Stimulated activated CD4-positive, alpha-beta T cell treated with anti-CD3 and anti-CD28 coated beads, Interleukin-15, amount 100 ng/mL, for 1 hour (primary cell): ENCODE measurements around the gene TRIM43.
"Not testable (repeated sequence)": the region's sequence is repeated elsewhere in the genome, so short reads cannot be mapped to it uniquely, and the experiment has no call there.

ENCODE experiments used
- DNase-seq, 2 donors: peaks; one replicate each; pipeline ENCODE4 v3.0.0-alpha.2; 2020; ENCODE audit warnings: low read depth in 1 of 2, low spot score in 1 of 2

The TRIM43 gene

DNA sequence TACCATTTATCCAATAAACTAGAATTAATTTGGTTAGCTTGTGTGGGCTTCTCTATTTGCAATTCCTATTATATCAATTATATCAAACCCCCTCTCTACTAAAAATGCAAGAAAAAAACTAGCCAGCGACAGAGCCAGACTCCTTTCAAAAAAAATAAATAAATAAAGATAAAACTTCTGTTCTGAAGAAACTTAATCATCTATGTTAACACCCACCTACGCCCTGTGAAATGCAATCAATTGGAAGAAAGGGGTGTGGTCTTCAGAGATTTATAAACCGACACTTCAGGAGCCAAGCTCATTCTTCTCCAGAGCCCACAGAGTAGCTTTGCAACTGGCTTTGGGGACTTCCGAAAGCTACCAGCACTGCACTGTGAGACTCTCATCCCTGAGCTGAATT is at the start of gene TRIM43:
TRIM43 (plus strand) TSS at position 301 of the 400 bp plus-strand sequence. CDS start 2,023 bp downstream, outside the sequence.
- DNase-seq: not testable (repeated sequence)

DNA sequence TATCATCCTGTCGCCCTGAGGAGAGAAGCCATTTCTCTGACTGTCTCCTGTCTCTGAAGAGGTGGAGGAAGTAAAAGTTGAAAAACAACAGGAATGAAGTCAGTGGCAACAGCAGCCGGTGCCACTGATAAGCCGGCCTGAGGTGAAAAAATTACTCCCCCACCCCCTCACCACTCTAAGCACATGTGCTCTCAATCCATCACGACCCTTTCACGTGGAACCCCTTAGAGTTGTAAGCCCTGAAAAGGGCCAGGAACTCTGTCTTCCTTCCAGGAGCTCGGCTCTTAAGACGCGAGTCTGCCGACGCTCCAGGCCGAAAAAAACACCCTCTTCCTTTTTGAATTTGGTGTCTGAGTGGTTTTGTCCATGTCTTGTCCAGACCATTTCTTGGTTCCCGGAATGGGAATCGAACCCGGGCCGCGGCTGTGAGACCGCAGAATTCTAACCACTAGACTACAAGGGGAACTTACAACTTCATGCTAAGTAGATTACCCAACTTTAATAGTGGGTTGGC is 40.7 kb upstream of the TRIM43 start:
- no peak for DNase-seq

DNA sequence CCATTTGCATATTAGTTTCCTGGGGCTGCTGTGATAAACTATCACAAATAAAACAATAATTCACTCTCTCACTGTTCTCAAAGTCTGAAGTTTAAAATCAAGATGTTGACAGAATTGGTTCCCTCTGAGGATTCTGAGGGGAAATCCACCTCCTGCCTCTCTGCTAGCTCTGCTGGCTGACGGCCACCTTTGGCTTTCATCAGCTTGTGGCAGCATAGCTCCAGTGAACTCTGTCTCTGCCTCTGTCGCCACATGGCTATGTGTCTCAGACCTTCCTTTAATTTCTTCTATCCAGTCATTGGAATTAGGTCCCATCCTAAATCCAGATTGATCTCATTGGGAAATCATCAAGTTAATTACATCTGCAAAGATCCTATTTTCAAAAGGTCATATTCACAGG is 38.9 kb upstream of the TRIM43 start:
- no peak for DNase-seq

DNA sequence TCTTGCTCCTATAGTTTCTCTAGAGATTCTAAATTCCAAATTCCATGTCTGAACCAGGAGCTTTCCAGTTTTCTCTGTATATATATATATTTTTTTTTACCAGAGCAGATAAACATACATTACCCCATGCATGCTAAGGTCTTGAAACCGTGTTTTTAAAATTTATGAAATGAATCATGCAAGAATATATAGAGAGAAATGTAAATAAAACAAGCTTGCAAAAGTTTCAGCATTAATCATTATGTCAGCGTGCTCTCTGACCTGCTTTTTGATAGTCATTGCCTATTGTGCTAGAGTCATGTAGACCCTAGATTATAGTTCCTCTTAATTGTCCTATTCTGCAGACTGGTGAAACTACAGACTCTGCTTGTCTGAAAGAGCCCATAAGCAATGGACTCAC is 22.6 kb upstream of the TRIM43 start:
- no peak for DNase-seq

DNA sequence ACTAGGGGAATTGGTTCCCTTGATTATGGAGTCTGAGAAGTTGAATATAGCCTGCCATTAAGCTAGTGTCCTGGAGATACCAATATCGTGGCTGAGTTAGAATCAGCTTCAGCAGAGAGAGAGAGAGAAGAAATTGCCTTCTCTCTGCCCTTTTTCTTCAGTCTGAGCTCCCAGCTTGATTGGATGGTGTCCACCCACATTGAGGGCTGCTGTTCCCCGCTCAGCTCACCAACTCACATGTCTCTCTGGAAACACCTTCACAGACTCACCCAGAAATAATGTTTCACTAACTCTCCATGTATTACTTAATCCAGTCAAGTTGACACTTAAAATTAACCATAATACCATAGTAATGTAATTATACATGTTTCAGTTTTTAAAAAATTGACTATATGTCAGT is 17.9 kb upstream of the TRIM43 start:
- no peak for DNase-seq

DNA sequence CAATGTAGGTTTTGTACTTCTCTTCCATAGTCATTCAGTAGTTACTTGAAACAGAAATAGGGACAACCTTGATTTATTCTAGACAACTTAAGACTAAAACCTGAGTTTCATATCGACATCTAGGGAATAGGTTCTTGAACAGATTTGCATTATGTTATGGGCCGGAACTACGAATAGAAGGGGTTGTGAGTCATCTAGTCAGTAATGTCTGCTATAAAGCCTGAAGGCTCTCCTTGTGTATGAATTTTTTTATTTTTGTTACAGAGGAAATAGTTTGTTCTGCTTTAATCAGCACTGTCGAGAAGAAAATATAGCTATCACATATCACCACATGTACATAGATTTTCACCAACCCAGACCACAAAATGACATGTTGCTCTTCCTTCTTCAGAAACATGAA is 17.3 kb upstream of the TRIM43 start:
- DNase-seq: no peak

DNA sequence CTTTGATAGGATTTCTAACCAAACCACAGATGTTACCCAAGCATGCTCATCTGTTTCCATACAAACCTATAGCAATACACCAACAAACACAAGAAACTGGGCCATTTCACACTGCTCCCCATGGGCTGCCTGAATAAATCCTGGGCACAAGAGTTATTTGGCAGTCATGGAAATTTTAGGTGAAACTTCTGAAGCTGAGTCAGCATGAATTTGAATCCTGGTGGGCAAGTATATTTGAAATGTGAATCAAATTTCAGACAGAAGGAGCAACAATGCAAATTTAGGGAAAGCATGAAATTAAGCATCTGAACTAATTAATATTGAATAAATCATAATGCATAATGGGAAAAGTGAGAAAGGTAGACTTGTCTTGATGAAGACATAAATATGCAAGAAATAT is 15.9 kb upstream of the TRIM43 start:
- no peak for DNase-seq

DNA sequence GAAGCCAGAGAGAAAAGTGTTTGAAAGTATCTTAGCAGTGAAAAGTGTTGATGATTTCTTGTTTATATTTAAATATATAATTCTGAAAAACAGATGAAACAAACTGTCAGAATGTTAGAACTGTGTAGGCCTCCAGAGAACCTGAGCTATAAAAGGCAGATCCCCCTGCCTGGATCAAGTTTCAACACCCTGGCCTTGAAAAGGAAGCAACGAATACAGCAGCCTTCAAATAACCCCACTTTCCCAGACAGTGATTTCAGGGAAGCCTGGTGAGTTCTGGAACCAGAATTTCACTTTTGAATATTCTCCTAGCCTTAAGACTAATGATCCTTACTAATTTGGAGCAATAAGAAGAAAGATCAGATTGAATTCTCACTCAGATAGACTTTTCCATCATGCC is 13.3 kb upstream of the TRIM43 start:
- DNase-seq: no peak

DNA sequence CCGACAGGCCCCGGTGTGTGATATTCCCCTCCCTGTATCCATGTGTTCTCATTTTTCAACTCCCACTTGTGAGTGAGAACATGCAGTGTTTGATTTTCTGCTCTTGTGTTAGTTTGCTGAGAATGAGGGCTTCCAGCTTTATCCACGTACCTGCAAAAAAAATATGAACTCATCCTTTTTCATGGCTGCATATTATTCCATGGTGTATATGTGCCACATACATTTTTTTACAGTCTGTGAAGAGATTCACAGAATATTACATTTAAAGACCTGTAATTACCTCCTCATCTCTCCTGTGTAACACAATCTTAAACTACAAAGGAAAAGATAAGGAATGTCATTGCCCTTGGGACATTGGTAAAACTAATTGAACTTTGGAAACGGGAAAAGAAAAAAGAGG is 8.3 kb upstream of the TRIM43 start:
- not testable (repeated sequence) for DNase-seq

DNA sequence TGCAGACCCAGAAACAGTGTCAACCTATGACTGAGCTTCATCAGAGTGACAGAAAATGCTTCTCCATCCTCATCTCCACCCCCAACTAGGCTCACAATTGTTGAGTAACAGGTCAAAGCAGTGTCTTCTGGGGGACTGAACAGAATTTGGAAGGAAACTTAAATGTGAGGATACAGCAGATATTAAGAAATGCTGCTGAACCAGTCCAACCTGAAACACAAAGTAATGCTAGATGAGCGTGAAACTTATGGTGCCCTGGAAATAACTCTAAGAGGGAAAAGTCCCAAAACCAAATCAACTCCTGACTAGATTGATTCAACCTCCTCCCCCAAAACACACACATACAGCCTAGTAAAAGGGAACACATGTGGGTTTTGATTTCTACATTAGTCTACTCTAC is 7.5 kb upstream of the TRIM43 start:
- DNase-seq: not testable (repeated sequence)

DNA sequence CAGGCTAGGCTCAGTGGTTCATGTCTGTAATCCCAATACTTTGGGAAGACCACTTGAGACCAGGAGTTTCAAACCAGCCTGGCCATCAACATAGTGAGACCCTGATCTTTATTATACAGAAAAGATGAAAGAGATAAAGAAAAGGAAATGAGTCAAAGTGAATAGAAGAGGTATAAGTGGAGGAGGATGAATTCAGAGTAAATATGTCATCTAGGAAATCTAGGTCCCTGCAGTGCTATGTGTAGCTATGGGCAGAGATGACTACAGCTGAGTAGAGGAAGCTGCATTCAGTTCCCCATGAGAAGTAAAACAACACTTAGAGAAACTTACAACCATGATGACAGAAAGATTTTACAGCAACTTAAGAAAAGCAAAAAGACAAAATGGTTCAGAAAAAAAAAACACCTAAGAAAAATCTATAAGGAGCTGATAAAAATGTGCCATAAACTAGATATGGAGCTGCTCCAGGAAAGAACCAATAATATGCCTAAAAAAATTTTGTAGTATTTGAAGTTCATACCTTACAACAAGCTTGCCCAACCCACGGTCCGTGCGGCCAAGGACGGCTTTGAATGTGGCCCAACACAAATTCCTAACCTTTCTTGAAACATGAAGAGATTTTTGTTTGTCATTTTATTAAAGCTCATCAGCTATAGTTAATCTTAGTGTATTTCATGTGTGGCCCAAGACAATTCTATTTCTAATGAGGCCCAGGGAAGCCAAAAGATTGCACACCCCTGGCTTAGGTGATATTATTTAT is 1.8 kb upstream of the TRIM43 start:
- DNase-seq: not testable (repeated sequence)

DNA sequence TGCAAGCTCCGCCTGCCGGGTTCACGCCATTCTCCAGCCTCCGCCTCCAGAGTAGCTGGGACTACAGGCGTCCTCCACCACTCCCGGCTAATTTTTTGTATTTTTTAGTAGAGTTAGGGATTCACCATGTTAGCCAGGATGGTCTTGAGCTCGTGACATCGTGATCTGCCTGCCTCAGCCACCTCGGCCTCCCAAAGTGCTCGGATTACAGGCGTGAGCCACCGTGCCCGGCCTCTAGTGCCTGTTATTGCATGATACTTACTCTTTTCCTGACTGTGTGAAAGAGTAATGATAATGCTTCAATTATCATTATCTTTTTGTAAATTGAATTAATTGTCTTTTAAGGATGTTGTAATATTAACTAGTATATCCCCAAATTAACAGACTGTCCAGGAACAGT is 1.2 kb downstream of the TRIM43 start:
- DNase-seq: not testable (repeated sequence)

DNA sequence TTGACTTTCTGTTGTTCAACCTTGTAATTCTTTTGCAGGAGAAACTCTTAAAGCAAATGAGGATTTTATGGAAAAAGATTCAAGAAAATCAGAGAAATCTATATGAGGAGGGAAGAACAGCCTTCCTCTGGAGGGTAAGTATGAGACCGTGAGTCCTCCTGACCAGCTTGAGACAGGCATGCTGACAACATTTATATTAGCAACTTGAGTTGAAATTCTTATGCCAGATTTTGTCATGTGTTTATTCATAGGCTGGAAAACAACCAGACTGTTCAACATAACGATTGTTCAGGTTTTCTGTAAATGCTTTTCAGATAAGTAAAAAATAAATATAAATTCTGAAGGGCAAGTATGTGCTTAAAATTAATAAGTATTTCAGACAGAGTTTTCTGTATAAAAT is 3.2 kb downstream of the TRIM43 start:
- not testable (repeated sequence) for DNase-seq

DNA sequence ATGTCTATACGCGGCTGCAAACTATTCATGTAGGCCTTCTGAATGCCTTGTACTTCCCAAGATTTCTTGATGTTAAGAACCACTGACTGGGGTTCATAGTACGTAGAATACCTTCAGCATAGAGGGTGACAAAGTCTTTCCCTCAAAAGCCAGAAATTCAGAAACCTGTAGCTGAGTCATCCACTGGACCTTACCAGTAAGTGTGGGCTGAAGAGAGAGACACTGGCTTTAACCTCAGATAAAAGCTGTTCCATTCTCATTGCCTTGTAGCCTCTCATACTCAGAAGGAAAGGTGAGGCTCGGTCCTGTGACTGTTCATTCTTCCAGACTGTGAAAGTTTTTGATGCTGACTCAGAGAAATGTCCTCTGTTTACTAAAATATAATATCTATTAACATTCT is 9.5 kb downstream of the TRIM43 start:
- not testable (repeated sequence) for DNase-seq

DNA sequence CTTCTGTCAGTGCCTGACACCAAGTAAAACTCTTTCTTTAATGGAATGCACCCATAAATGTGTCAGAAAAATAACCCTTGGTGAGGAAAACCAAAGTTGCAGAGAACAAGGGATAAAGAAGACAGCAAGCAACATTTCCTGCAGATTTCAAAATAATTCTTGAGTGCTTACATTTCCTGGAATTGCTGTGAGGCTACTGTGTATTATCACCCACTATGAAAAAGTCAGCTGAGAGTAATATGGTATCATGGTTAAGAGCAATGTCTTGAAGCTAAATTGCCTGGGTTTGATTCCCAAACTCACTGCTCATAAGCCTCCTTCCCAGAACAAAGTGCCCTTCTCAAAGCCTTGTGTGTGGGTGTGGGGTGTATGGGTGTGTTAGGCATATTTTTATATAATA is 10.3 kb downstream of the TRIM43 start:
- not testable (repeated sequence) for DNase-seq

DNA sequence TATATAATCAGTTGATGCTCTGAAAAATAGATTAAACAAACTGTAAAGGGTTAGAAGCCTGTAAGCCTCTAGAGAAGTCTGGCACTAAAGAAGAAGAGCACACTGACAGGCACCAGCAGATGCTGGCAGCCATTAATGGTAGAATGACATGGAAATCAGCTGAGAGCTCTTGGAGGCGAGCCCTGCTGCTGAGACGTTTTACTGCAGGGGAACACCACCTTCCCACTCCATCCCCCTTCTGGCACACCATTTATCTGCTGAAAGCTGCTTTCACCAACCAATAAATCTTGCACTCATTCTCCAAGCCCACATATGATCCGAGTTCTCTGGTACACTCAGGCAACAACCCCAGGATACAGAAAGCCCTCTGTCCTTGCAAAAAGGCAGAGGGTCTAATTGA is 16.6 kb downstream of the TRIM43 start:
- not testable (repeated sequence) for DNase-seq

DNA sequence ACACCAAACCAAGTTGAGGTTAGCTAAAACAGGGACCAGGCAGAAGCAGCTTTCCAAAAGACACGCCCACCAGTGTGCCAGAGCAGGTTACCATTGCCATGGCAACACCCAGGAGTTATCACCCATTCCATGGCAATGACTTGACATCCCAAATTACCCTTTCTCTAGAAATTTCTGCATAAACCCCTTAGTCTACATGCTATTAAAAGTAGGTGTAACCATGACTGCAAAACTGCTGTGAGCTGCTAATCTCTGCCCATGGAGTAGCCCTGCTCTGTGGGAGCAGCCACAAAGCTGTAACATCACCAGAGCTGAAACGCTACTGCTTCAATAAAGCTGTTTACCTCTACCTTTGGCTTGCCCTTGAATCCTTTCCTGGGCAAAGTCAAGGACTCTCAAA is 18.0 kb downstream of the TRIM43 start:
- DNase-seq: not testable (repeated sequence)

DNA sequence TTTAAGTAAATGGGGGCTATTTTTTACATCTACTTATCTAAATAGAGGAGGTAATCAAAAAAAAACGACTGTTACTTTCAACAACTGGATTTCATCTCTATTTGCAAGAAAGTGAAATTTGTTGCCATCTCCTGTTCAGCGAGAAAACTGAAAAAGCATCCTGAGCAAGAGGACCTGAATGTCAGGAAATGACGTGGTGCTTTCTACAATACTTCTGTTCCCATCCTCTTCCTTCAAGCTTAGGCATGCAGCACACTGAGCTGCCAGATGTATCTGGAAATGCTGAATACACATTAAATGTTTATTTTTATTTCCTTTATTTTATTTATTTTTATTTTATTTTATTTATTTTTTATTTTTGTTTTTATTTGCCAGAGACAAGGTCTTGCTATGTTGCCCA is 21.2 kb downstream of the TRIM43 start:
- DNase-seq: not testable (repeated sequence)

DNA sequence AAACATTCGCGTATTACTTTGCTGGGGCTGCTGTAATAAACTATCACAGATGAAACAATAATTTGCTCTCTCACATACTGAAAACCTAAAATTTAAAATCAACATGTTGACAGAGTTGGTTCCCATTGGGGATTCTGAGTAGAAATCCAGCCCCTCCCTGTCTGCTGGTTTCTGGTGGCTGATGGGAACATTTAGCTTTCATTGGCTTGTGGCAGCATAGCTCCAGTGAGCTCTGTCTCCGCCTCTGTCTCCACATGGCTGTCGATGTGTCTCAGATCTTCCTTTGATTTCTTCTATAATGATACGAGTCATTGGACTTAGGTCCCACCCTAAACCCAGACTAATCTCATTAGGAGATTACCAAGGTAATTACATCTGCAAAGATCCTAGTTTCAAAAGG is 30.9 kb downstream of the TRIM43 start:
- not testable (repeated sequence) for DNase-seq

DNA sequence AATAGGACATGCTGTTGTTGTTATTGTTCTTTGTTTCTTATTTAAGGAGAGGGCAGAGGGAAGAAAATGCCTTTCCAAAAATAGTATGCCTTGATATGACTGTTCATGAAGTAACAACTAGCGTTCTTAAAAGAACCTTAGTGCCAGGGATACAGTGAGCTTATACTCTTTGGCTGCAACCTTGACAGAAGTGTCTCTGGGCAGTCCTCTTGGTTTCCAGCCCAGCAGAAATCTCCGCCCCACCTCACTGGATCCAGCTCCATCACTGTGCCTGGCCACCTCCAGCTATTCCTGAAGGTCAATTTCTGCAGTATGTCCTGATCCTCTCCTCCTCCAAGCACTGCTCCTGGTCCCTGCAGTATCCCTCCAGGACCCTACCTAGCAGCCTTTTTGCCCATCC is 39.2 kb downstream of the TRIM43 start:
- DNase-seq: not testable (repeated sequence)

DNA sequence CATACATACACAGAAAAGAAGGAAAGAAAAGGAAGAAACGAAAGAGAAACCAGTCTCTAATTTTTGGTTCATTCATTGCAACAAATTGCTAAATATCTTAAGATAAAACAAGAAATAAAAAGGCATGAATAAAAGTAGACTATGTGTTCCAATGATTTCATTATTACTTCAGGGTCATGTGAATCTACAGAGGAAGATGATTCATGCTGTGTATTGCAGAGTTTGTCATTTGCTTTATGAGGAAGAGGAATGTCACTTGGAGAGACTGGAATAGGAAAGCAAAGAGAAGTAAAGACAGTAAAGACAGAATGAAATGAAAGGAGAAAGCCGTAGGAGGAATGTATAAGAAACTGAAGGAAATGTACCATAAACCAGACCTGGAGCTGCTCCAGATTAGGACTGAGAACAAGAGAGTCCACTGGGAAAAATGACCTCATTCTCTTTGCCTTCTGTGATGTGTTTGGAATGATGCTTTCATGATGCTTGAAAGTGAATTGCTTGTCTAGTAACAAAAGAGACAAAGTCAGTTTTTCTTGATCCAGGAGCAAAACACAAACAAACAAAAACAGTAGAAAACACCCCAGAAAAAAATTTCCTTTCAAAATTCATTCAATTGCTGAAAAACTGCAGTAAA is 41.9 kb downstream of the TRIM43 start:
- DNase-seq: not testable (repeated sequence)

DNA sequence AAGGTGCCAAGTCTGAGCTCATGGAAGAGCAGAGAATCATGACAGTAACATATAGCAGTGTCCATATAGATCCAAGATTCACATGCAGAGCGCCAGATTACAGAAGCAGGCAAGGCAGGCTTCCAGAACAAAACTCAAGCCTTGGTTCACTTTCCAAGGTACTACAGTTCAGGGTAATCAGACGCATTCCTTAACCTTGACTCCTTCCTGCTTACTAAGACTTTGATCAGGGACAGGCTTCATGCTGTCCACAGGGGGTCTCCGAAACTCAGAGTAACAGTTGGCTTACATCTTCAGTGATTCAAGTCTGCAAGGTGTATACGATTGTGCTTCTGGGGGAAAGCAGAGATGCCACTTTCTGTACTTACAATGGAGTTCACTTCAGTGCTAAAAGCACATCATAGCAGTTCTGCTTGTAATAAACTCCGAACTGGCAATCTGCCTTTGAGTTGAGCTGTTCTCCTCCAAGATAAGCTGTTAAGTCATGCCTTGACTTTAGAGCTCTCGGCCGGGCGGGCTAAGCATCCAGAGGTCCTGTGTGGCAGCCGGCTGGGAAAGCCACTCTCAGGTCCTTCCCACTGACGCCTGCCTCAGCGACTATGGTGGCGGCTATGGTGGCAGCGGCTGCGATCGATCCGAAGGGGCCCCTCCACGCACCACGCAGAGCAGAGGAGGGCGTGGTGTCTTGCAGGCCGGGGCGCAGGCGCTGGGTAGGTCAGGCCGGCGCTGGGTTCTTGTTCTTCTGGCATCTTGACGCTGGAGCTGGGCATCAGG is 48.9 kb downstream of the TRIM43 start:
- DNase-seq: not testable (repeated sequence)
